Measurements from ENCODE around the gene GALNT2.

Gene GALNT2

DNA sequence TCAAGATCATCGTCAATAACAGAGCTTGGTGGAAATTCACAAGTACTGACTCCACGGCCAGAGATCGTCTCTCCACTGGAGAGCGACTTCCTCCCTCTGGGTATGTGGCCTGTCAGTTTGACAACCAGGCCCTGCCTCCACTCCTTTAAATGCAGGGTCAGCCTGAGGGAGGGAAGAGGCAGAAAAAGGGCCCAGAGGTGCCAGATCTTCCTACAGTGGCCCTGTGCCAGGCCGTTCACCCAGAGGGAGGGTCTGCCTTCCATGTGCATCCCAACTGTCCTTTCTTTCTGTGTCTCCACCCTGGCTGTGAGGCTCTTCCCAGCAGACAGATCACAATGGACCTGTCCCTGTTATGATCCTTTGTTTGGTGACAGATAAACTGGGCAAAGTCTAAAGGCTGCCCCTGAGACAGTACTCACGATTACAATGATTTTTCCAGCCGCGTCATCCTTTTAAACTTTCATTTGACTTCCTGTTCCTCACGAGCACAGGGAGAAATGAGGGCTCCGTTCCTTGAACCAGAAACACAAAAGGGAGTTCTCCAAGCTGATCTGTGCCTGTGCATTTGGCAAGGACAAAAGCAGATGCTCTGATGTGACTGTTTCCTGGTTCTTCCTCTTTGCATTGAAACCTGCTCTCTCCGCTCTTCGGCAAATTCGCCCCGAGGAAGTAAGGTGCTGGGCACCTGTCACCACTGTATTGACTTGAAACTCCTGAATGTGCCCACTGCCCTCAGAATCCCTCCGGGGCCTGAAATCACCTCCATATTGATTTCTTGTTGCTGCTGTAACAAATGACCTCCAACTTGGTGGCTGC, 232.4 kb downstream of the GALNT2 start:
- no peak for DNase-seq (ENCODE audit: low read depth in 2 of 2)

GRCh38 chr1:230300322-230301301, 233.6 kb downstream of the GALNT2 start:
- DNase-seq (ENCODE audit: low read depth in 2 of 2): no peak

DNA sequence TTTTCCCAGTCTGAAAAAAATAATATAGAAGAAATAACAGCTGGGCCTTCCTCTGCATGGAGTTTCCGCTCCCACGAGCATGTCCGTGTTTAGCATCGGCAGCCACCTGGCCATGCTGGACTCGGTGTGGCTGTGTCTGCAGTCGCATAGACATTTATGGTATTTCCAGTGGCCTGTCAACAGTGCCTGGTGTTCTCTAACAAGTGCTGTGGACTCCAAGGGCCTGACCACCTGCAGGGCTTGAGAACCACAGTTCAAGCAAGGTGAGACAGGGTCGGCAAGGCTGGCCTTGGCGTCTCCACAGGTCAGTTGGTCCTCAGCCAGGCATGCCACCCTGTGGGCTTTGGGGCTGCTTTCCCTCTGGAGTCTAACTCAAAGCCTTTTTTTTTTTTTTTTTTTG, 234.3 kb downstream of the GALNT2 start:
- no peak for DNase-seq (ENCODE audit: low read depth in 2 of 2)

DNA sequence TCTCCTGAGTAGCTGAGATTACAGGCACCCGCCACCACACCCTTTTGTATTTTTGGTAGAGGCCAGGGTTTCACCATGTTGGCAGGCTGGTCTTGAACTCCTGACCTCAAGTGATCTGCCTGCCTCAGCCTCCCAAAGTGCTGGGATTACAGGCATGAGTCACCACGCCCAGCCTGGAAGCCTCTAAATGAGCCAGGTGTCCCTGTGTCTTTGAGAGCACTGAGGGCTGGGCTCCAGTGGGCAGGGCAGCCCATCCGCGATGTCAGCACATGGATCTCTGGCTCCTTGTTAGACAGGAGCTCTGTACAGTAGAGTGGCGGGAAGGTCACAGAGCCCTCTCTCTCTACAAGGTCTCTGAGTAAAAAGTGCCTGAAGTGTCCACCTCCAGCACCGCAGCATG, 234.8 kb downstream of the GALNT2 start:
- no peak for DNase-seq (ENCODE audit: low read depth in 2 of 2)

DNA sequence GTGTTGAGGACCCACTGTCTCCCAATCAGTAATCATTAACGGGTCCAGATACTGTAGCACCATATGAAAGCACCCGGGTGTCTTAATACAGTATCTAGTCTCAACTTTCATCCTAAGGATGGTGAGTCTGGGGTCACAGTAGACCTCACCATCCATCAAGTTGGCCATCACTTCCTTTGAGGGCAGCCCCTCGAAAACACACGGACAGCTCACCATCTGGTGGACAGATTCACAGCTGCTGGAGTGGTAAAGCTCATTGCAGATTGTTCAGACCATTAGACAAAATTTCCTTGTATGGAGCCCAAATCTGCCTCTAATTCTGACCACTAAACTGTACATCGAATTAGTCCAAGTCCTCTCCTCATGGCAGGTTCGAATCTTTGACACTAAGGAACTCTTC, 236.0 kb downstream of the GALNT2 start:
- no peak for DNase-seq (ENCODE audit: low read depth in 2 of 2)

DNA sequence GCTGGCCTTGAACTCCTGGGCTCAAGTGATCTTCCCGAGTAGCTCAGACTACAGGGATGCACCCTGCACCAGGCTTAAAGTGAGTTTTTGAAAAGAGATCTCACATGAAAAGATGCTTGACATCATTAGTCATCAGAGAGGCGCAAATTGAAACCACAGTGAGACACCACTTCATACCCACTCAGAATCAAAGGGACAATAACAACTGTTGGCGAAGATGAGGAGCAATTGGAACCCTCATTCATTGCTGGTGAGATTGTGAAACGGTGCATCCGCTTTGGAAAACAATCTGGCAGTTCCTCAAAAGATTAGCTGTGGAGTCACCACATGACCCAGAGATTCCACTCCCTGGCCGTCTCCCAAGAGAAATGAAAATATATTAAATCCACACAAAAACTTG, 236.8 kb downstream of the GALNT2 start:
- DNase-seq (ENCODE audit: low read depth in 2 of 2): peak; percentile 12 to 14

DNA sequence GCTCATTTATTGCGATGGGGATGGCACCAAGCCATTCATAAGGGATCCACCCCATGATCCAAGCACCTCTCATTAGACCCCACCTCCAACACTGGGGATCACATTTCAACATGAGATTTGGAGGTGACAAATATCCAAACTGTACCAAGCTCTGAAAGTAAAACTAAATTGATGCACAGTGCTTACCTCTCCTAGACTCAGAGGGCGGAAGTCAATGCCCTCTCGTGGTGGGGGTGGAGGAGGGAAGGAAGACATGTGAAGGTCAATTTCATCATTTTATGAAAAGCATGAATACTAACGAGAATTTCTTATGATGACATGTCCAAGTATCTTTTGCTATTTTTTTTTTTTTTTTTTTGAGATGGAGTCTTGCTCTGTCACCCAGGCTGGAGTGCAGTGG, 239.1 kb downstream of the GALNT2 start:
- no peak for DNase-seq (ENCODE audit: low read depth in 2 of 2)

- DNase-seq (ENCODE audit: low read depth in 2 of 2): no peak
Measured at GRCh38 chr1:230307213-230307612, 240.2 kb downstream of the GALNT2 start.

- peak; percentile 18 to 29 for DNase-seq (ENCODE audit: low read depth in 2 of 2)
Measured at GRCh38 chr1:230308039-230308438, 241.0 kb downstream of the GALNT2 start.

DNA sequence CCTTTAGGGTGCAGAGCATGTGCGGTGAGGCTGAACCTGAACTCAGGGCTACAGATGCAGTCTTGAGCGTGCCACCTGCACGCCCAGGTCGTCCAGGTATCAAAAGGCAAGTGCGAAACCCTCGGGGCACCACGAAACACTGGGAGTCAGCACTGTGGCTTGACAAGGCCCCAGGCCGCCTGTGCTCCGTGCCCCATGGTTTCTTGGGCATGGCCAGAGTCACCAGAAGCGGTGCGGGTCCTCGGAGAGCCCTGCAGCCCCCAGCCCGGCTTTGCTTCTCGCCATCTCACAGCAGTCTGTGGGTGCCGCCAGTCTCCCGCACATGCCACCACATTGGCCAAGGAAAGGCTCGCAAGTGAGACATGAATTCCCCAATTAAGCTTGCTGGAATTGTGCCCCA, 241.8 kb downstream of the GALNT2 start:
- DNase-seq (ENCODE audit: low read depth in 2 of 2): no peak

GRCh38 chr1:230309646-230310177, 242.7 kb downstream of the GALNT2 start:
- no peak for DNase-seq (ENCODE audit: low read depth in 2 of 2)

DNA sequence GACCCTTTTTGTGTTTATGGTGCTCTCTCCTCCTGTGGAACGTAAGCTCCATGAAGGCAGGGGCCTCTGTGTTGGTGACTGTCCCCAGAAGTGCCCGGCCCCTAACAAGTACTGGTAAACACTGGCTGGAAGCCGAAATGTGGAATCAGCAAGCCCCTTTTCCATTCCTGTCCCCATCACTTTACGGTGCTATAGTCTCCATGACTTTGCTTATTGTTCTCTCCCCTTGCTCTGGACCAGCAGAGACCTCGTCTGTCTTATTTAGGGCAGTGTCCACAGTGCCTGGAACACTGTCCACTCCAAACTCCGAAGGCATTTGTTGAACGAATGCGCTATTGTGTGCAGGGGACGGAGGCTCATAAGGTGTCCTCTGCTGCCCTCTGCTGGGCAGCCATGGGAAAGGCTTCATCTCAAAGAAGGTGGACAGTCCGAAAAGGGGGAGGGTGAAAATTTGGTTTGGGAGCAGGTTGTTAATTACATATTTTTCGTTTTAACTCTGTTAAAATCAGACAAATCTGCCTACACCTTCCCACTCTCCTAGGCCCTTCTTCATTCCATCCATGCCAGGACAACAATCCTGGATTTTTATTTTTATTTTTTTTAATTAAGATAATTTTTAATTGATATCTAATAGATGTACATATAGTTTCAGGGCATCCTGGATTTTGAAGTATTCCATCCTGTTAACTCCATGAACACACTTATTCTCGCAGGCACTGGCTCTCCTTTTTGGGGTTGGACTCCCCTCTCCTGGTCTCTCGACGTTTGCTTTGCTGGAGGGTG, 243.5 kb downstream of the GALNT2 start:
- peak; percentile 32 to 36 for DNase-seq (ENCODE audit: low read depth in 2 of 2)

DNA sequence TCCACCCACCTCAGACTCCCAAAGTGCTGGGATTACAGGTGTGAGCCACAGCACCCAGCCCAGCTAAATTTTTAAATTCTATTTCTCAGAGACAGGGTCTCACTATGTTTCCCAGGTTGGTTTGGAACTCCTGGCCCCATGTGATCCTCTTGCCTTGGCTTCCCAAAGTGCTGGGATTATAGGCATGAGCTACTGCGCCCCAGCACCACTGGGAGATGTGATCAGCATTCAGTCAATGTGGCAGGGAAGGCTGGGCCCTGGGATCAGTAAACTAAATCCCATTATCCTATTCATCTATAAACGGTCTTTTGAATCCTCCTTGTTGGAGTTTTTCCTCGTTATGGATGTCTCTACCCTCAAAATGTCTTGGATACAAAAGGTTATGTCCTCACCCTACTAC, 245.6 kb downstream of the GALNT2 start:
- DNase-seq (ENCODE audit: low read depth in 2 of 2): no peak

- DNase-seq (ENCODE audit: low read depth in 2 of 2): no peak
Measured at GRCh38 chr1:230313453-230314141, 246.6 kb downstream of the GALNT2 start.

GRCh38 chr1:230314142-230314470, 247.1 kb downstream of the GALNT2 start:
- DNase-seq (ENCODE audit: low read depth in 2 of 2): no peak

DNA sequence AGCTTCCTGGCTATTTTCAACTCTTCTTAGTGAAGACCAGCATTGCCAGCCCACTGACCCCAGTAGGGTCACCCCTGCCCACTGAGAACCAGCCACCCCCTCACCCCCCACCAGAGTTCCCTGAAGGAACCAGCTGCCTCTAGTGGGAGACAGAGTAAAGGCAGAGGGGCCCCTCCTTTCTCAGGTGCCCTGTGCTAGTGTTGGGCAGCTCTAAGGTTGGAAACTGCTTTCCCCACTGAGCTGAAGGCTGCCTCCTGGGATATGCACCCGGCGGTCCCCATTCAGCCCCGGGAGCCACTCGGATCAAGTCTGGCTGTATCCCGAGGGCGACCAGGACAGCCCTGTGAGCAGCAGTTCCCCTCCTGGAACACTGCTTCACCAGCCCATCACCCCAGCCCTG, 248.1 kb downstream of the GALNT2 start:
- DNase-seq (ENCODE audit: low read depth in 2 of 2): no peak

GRCh38 chr1:230316864-230317745, 250.1 kb downstream of the GALNT2 start:
- DNase-seq (ENCODE audit: low read depth in 2 of 2): no peak

DNA sequence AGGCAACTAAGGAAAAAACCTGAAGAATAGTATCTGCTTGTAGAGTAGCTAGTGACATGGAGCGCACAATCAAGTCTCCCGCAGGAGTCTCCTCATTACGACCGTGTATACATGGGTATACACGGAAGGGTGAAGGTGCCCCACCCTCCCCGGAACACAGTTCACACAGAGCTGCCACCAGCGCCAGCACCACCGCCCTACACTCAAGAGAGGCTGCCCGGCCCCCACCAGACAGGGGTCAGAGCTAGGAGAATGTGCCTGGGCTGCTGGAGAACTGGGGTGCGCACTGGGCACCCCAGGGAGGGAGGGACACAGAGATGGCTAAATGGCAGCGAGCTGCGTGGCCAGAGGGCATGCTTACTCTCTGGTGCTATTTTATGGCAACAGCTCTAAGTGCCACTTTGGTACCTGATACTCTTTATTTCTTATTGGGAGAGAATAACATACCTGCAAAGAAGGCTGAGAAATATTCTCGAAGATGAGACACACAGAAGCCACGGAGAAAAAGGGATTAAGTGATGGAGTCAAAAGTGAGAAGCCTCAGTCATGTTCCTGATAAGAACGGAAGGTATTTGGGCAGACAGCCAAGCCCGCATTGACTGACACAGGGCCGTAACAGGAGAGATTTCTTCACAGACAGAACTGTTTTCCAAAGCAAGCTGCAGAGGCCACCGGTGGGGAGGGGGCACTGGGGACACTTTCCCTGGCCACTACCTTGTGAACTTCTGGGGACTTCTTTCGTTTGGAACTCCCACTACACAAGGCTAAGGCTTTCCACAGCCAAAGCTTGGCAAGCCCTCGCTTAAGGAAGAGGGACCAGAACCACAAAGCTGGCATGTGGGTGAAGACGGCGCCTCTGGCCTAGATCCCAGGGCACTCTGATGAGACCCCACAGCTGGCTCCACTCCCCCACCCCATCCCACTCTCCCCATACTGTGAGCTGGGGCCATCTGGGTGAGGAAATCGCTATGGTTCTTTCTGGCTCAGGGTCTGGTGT, 251.1 kb downstream of the GALNT2 start:
- DNase-seq (ENCODE audit: low read depth in 2 of 2): no peak

Measured in fibroblast of skin of left quadriceps (primary cell).